Measurements from ENCODE around the gene TMEM203.

TMEM203 gene

DNA sequence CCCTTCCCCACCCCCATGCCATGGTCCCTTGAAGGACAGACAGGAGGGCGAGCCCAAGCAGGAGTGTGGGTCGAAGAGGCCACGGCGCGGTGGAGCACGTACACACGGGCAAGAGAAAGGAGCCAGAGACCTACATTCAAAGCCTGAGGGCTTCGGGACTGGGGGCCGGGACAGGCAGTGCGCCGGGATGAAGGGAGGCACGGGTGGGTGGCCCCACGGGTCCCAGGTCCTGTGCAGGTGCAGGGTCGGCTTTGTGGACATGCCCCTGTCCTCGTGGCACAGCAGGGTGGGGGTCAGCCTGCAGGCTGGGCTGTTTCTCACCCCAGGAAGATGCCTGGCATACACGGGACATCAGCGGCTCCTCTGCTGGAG is 45.4 kb downstream of the TMEM203 start:
- TF ChIP-seq, protein P1, sequence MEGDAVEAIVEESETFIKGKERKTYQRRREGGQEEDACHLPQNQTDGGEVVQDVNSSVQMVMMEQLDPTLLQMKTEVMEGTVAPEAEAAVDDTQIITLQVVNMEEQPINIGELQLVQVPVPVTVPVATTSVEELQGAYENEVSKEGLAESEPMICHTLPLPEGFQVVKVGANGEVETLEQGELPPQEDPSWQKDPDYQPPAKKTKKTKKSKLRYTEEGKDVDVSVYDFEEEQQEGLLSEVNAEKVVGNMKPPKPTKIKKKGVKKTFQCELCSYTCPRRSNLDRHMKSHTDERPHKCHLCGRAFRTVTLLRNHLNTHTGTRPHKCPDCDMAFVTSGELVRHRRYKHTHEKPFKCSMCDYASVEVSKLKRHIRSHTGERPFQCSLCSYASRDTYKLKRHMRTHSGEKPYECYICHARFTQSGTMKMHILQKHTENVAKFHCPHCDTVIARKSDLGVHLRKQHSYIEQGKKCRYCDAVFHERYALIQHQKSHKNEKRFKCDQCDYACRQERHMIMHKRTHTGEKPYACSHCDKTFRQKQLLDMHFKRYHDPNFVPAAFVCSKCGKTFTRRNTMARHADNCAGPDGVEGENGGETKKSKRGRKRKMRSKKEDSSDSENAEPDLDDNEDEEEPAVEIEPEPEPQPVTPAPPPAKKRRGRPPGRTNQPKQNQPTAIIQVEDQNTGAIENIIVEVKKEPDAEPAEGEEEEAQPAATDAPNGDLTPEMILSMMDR (IDR thresholded peaks at IDR 0.05): no peak
- no peak for TF ChIP-seq ZFX (IDR thresholded peaks at IDR 0.05; ENCODE audit: borderline replicate concordance)
- no peak overlapping the region for H3K27ac ChIP-seq

DNA sequence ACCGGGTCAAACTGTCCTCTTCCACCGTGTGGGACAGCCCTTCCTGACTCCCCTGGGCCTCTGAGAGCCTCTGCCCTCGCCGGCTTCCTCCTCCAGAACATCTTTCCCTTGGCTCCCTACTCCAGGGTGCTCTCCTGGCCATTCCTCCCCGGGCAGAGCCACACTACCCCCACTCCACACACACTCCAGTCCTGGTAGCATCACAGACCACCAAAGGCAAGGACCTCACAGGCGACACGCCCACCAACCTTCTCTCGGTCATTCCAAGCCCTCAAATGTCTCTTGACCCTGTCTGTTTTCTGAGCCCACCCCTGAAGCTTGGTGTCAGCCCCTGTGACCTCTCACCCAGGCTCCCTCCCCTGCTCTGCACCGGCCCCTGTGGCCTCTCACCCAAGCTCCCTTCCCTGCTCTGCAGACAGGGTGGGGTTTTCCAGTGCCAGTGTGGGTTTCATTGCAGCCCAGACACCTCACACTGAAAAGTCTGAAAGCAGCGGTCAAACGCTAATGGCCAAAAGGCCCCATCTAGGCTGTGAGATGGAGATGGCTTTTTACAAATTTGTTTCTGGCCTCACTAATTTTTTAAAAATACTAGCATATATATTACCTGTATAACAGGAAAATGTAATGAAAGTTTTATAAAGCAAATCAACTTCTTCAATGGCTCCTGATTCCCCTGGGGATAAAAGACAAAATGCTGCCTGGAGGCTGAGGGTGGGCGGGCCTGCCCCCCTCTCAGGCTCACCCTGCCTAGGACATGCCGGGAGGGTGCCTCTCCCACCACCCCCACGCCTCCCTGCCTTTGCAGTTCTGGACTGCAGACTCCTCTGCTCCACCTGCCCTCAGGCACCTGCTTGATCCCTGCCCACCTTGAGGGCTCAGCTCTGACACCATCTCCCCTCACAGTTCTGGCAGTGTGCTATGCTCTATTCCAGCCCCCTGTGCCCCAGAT is 46.1 kb downstream of the TMEM203 start:
- TF ChIP-seq ZFX (IDR thresholded peaks at IDR 0.05; ENCODE audit: borderline replicate concordance): no peak
- TF ChIP-seq, protein P1 (IDR thresholded peaks at IDR 0.05): no peak
- no peak overlapping the region for H3K27ac ChIP-seq

DNA sequence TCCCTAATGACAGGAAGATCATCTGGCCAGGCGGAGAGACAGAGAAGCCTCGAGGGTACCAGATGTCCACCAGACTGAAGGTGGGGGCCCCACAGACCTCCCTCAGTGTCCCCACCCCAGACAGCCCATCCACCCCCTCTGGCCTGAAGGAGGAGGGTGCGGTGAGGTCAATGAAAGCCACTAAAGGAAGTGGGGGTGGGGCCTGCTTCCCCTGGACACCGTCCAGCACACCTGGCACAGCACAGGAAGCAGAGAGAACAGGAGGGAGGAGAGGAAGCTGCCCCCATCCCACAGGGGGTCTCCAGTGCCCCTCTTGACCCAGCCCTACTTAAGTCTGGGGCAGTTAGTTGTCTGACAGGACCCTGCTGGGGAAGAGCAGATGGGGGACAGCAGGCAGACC is 46.8 kb downstream of the TMEM203 start:
- no peak for TF ChIP-seq ZFX (IDR thresholded peaks at IDR 0.05; ENCODE audit: borderline replicate concordance)
- TF ChIP-seq, protein P1 (IDR thresholded peaks at IDR 0.05): no peak
- no peak overlapping the region for H3K27ac ChIP-seq

DNA sequence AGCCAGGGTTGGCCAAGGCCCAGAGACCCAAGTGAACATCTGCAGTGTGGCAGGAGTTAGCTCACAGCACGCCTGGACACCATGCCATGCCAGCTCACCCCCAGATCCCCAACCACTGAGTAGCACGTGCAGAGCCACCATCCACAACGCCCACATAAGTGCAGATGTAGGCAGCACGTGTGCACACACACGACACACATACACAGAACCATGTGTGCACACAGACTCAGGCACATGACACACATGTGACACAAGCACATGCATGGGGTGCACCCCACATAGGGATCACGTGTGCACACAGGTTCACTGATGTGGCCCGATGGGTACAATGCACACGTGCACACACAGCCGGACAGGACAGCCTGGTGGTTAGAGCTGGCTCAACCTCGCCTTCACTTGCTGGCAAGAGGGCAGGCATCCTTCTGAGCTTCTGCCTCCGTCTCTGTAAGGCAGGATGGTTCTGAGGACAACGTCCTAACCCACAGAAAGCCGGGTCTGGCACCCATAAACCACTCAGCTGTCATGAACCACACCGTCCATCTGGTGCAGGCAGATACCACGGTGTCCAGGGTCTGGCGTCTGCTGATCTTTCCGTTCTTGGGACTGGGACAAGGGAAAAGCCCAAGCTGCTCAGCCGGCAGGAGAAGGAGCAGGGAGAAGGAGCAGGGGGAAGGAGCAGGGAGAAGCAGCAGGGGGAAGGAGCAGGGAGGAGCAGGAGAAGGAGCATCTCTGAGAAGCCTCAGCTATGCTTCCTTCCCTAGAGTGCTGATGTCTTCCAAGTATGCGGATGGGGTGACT is 47.6 kb downstream of the TMEM203 start:
- TF ChIP-seq, protein P1 (IDR thresholded peaks at IDR 0.05): no peak
- TF ChIP-seq ZFX (IDR thresholded peaks at IDR 0.05; ENCODE audit: borderline replicate concordance): no peak
- 0 out of 2 replicates have a peak overlapping the region, but pooled peaks have one; percentile 23 for H3K27ac ChIP-seq

DNA sequence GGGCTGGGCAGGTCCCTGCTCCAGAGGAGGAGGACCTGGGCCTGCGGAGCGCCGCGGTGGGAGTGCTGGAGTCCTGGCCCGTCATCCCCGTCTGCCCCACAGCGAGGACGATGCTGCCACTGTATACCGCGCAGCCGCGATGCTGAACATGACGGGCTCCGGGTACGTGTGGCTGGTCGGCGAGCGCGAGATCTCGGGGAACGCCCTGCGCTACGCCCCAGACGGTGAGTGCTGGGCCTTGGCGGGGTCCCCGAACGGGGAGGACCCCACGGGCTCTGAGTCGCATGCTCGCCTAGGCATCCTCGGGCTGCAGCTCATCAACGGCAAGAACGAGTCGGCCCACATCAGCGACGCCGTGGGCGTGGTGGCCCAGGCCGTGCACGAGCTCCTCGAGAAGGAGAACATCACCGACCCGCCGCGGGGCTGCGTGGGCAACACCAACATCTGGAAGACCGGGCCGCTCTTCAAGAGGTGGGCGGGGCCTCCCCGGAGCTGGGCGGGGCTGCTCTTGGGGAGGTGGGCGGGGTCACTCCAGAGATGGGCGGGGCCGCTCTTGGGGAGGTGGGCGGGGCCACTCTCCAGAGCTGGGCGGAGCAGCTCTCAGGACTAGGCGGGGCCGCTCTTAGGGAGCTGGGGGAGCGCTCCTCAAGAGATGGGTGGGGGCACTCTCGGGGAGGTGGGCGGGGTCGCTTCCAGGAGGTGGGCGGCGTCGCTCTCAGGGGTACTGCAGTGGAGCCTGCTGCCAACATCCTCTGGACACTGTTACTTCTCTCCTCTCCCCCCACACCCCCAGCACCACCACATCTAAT is 48.7 kb downstream of the TMEM203 start:
- H3K27ac ChIP-seq: 0 out of 2 replicates have a peak overlapping the region, but pooled peaks have one; percentile 23
- TF ChIP-seq, protein P1 (IDR thresholded peaks at IDR 0.05): no peak
- no peak for TF ChIP-seq ZFX (IDR thresholded peaks at IDR 0.05; ENCODE audit: borderline replicate concordance)

Data from 22Rv1 (cell line).